MM.1S (cell line): ENCODE data around the gene TMEM179.

Experiments
- DNase-seq: peaks from one replicate; pipeline ENCODE4 v3.0.0-alpha.2; 2015
- H2AFZ ChIP-seq: fragments of 300-600 bp; sonication (generic); 2 replicates; pipeline ENCODE4 v1.6.0; 2016; ENCODE audit warnings: antibody characterized with exemption, low read length
- H3F3A ChIP-seq: fragments of 300-600 bp; sonication (generic); 2 replicates; pipeline ENCODE4 v1.6.1; 2016; ENCODE audit warnings: mild to moderate bottlenecking, antibody characterized with exemption, low read length, moderate library complexity, mixed read lengths; ENCODE audit not compliant: insufficient read depth
- H3K27ac ChIP-seq: fragments of 300-600 bp; sonication (generic); 2 replicates; pipeline ENCODE4 v1.5.1; 2016; ENCODE audit warnings: mild to moderate bottlenecking, low read length
- H3K27me3 ChIP-seq: fragments of 300-600 bp; sonication (generic); replicated peaks from 2 replicates; pipeline ENCODE4 v1.6.0; 2016; ENCODE audit warnings: low read length; ENCODE audit not compliant: insufficient read depth
- H3K36me3 ChIP-seq: fragments of 300-600 bp; sonication (generic); replicated peaks from 2 replicates; pipeline ENCODE4 v1.6.1; 2016; ENCODE audit warnings: mild to moderate bottlenecking, low read length, mixed read lengths; ENCODE audit not compliant: insufficient read depth
- H3K4me1 ChIP-seq: fragments of 300-600 bp; sonication (generic); 2 replicates; pipeline ENCODE4 v1.6.1; 2016; ENCODE audit warnings: low read length, mixed read lengths
- H3K4me2 ChIP-seq: fragments of 300-600 bp; sonication (generic); 2 replicates; pipeline ENCODE4 v1.6.0; 2016; ENCODE audit warnings: low read depth, low read length
- H3K4me3 ChIP-seq: fragments of 300-600 bp; sonication (generic); 2 replicates; pipeline ENCODE4 v1.5.1; 2016; ENCODE audit warnings: low read length, mixed read lengths
- H3K79me2 ChIP-seq: fragments of 300-600 bp; sonication (generic); 2 replicates; pipeline ENCODE4 v1.6.1; 2016; ENCODE audit warnings: mixed run types, low read length, mixed read lengths
- H3K9ac ChIP-seq: fragments of 300-600 bp; sonication (generic); 2 replicates; pipeline ENCODE4 v1.6.1; 2016; ENCODE audit warnings: low read length, mixed read lengths
- H3K9me2 ChIP-seq: fragments of 300-600 bp; sonication (generic); replicated peaks from 2 replicates; pipeline ENCODE4 v1.6.1; 2016; ENCODE audit warnings: mild to moderate bottlenecking, low read length, mixed read lengths; ENCODE audit not compliant: insufficient read depth
- H3K9me3 ChIP-seq: fragments of 300-600 bp; sonication (generic); replicated peaks from 2 replicates; pipeline ENCODE4 v1.6.1; 2016; ENCODE audit warnings: mild to moderate bottlenecking, low read length, mixed read lengths; ENCODE audit not compliant: insufficient read depth
- H4K20me1 ChIP-seq: fragments of 300-600 bp; sonication (generic); 2 replicates; pipeline ENCODE4 v1.6.1; 2016; ENCODE audit warnings: mild to moderate bottlenecking, low read length, moderate library complexity, mixed read lengths; ENCODE audit not compliant: insufficient read depth
- CTCF ChIP-seq: fragments of 300-600 bp; sonication (generic); IDR thresholded peaks from 2 replicates; pipeline ENCODE4 v1.5.1; 2016; ENCODE audit warnings: antibody characterized with exemption, low read length, mixed read lengths
- EZH2 ChIP-seq: fragments of 300-600 bp; sonication (generic); optimal IDR thresholded peaks from 2 replicates; pipeline ENCODE3; 2017; ENCODE audit warnings: low read depth, mild to moderate bottlenecking, antibody characterized with exemption, low read length, mixed read lengths
- EZH2phosphoT487 ChIP-seq: fragments of 300-600 bp; sonication (generic); IDR thresholded peaks from 2 replicates; pipeline ENCODE4 v1.6.1; 2018; ENCODE audit warnings: antibody characterized with exemption, low read length

The TMEM179 gene

GRCh38 chr14:104602933-104603325, 1.6 kb downstream of the TMEM179 start:
- Histone ChIP-seq H3K27ac (no peak overlapping the region), H3K4me2 (no peak overlapping the region), H3K79me2 (no peaks in the 10 kb centered on the region), H3K9me3 (no peaks in the 10 kb centered on the region), H3K27me3 (peaks cover 3% of the 10 kb centered on the region; the same call in 1 of the 2 replicates), H4K20me1 (no peaks in the 10 kb centered on the region), H3F3A (no peaks in the 10 kb centered on the region), H3K4me1 (no peaks in the 10 kb centered on the region), H3K9me2 (no peaks in the 10 kb centered on the region), H2AFZ (no peak overlapping the region), H3K36me3 (no peaks in the 10 kb centered on the region), H3K9ac (no peak overlapping the region), H3K4me3 (no peak overlapping the region)
- TF ChIP-seq EZH2phosphoT487 (no peak), CTCF (no peak), EZH2 (no peak)
- DNase-seq = no peak

- no peak overlapping the region for H3K27ac ChIP-seq
These were observed 2.1 kb downstream of the TMEM179 start for GRCh38 chr14:104602315-104602932.

GRCh38 chr14:104601786-104602185, 2.8 kb downstream of the TMEM179 start:
- no peak overlapping the region for H2AFZ ChIP-seq
- no peaks in the 10 kb centered on the region for H4K20me1 ChIP-seq
- H3K9me2 ChIP-seq = no peaks in the 10 kb centered on the region
- H3K79me2 ChIP-seq = no peaks in the 10 kb centered on the region
- no peak overlapping the region for H3K27ac ChIP-seq
- no peak overlapping the region for H3K4me3 ChIP-seq
- H3K27me3 ChIP-seq = no peaks in the 10 kb centered on the region; the same call in 1 of the 2 replicates
- no peaks in the 10 kb centered on the region for H3K9me3 ChIP-seq
- DNase-seq = no peak
- no peaks in the 10 kb centered on the region for H3K4me1 ChIP-seq
- no peaks in the 10 kb centered on the region for H3K36me3 ChIP-seq
- TF ChIP-seq EZH2 (no peak), EZH2phosphoT487 (no peak), CTCF (no peak)
- H3K9ac ChIP-seq = no peak overlapping the region
- H3F3A ChIP-seq = no peaks in the 10 kb centered on the region
- H3K4me2 ChIP-seq = no peak overlapping the region

More at GRCh38 chr14:104602315-104602932, 2.1 kb downstream of the TMEM179 start:
- Histone ChIP-seq H3K27me3 (no peaks in the 10 kb centered on the region; the same call in 1 of the 2 replicates), H2AFZ (no peak overlapping the region), H3K4me2 (no peak overlapping the region), H3K79me2 (no peaks in the 10 kb centered on the region), H3K4me1 (no peaks in the 10 kb centered on the region), H3K9me2 (no peaks in the 10 kb centered on the region), H3F3A (no peaks in the 10 kb centered on the region), H3K4me3 (no peak overlapping the region), H4K20me1 (no peaks in the 10 kb centered on the region), H3K36me3 (no peaks in the 10 kb centered on the region), H3K9ac (no peak overlapping the region), H3K9me3 (no peaks in the 10 kb centered on the region)
- TF ChIP-seq EZH2 (no peak), CTCF (no peak), EZH2phosphoT487 (no peak)
- no peak for DNase-seq
